Measurements from ENCODE around the gene OR5K1. TPM values are rescaled to one million over a fixed set of nuclear protein-coding genes. Genes with fewer than 3 reads are reported as not detected.

The OR5K1 gene
- total RNA-seq, 2 experiments from 2014 or later: not detected

DNA sequence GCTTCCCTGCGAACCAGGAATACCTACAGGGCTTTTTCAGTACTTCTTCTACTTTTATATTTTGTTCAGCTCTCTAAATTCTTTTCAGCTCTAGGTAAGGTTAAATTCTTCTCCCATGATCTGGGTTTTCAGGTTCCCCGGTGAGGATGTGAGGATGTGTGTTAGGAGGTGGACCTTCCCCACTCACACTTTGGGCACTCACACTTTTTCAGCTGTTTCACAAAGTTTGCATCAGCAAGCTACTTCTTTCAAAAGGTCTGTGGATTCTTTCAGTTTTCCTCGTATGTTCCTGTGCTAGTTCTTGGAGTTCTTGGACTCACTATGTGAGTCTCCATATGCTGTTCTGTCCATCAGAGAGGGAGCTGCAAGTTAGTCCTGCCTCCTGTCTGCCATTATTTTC is 20.6 kb downstream of the OR5K1 start:
- peaks cover 18% of the 10 kb centered on the region for H3K27me3 Mint-ChIP-seq (ENCODE audit: low read depth)
- CTCF ChIA-PET: interaction anchor here (0.6 kb wide), 1 partner anchor 27 kb away, joined by 3 read pairs; no protein-coding TSS in a partner anchor
- peaks cover 40% of the 10 kb centered on the region for H3K9me3 Mint-ChIP-seq
- intact Hi-C loops (cut with micrococcal nuclease): no loop called here
- DNase-seq: no peak
- H3K4me1 Mint-ChIP-seq (ENCODE audit: low read depth): no peaks in the 10 kb centered on the region
- no peak overlapping the region for H3K27ac Mint-ChIP-seq
- H3K36me3 Mint-ChIP-seq (ENCODE audit: low read depth): peaks cover 6% of the 10 kb centered on the region
- no peak overlapping the region for H3K4me3 Mint-ChIP-seq

GRCh38 chr3:98497381-98497780 is 34.4 kb downstream of the OR5K1 start, which contains the start of gene OR5K2:
OR5K2 (plus strand) TSS chr3:98497681; CDS start chr3:98497681, 0 bp downstream.
- intact Hi-C loops (cut with micrococcal nuclease): no loop called here
- Mint-ChIP-seq H3K27me3 (ENCODE audit: low read depth) (no peaks in the 10 kb centered on the region), H3K4me1 (ENCODE audit: low read depth) (no peaks in the 10 kb centered on the region), H3K4me3 (no peak within 1 kb of the TSS), H3K27ac (no peak within 1 kb of the TSS), H3K36me3 (ENCODE audit: low read depth) (no peaks in the 10 kb centered on the region), H3K9me3 (no peaks in the 10 kb centered on the region)
- DNase-seq: no peak
- CTCF ChIA-PET: no interaction called here

DNA sequence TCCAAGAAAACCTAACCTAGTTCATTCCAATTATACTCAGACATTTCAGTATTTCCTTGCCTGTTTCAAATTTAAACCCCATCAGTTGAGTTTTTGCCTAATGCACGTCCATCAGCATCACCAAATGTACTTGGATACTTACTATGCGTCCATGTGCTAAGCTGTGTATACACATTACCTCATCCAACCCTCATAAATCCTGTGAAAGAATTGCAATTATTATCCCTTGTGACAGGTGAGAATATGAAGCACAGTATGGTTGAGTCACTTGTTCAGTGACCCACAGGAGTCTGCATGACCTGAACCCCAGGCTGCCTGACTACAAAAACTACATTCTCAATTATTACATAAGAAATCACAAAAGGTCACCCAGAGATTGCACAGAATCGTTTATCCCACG is 37.0 kb downstream of the OR5K1 start:
- no peak for DNase-seq
- H3K27ac Mint-ChIP-seq: no peak overlapping the region
- no peaks in the 10 kb centered on the region for H3K9me3 Mint-ChIP-seq
- CTCF ChIA-PET: no interaction called here
- intact Hi-C loops (cut with micrococcal nuclease): no loop called here
- no peaks in the 10 kb centered on the region for H3K4me1 Mint-ChIP-seq (ENCODE audit: low read depth)
- H3K4me3 Mint-ChIP-seq: no peak overlapping the region
- no peaks in the 10 kb centered on the region for H3K36me3 Mint-ChIP-seq (ENCODE audit: low read depth)
- no peaks in the 10 kb centered on the region for H3K27me3 Mint-ChIP-seq (ENCODE audit: low read depth)

DNA sequence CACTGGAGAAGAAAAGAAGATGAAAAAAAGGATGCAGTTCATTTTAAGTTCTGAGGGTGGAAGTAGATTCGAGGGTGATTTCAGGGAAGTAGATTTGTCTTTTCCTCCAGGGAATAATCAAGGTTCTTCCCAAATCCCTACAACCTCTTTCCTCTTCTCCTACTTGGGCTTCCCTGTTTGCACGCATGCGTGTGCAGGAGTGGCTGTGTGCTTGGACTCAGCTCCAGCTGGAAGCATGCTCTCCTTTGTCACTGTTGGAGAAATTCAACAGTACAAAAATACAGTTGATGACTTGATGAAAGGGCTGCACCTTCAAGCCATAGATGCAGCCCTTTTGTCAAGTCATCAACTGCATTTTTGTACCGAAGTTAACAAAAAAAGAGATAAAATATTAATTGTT is 38.3 kb downstream of the OR5K1 start:
- H3K4me3 Mint-ChIP-seq: no peak overlapping the region
- no peak overlapping the region for H3K27ac Mint-ChIP-seq

GRCh38 chr3:98501863-98502576 is 39.0 kb downstream of the OR5K1 start:
- H3K27me3 Mint-ChIP-seq (ENCODE audit: low read depth): no peaks in the 10 kb centered on the region
- DNase-seq: no peak
- no peaks in the 10 kb centered on the region for H3K9me3 Mint-ChIP-seq
- CTCF ChIA-PET: interaction anchor here (0.7 to 1.3 kb wide), 2 partner anchors 41 to 88 kb away, joined by 3 read pairs; no protein-coding TSS in a partner anchor
- H3K27ac Mint-ChIP-seq: no peak overlapping the region
- no peaks in the 10 kb centered on the region for H3K4me1 Mint-ChIP-seq (ENCODE audit: low read depth)
- no peak overlapping the region for H3K4me3 Mint-ChIP-seq
- peaks cover 6% of the 10 kb centered on the region for H3K36me3 Mint-ChIP-seq (ENCODE audit: low read depth)
- intact Hi-C loops (cut with micrococcal nuclease): no loop called here

More for the DNA sequence above, 38.3 kb downstream of the OR5K1 start:
- DNase-seq: no peak
- no peaks in the 10 kb centered on the region for H3K27me3 Mint-ChIP-seq (ENCODE audit: low read depth)
- H3K4me1 Mint-ChIP-seq (ENCODE audit: low read depth): no peaks in the 10 kb centered on the region
- H3K36me3 Mint-ChIP-seq (ENCODE audit: low read depth): peaks cover 3% of the 10 kb centered on the region
- CTCF ChIA-PET: no interaction called here
- H3K9me3 Mint-ChIP-seq: no peaks in the 10 kb centered on the region
- intact Hi-C loops (cut with micrococcal nuclease): no loop called here

- Mint-ChIP-seq H3K27ac (no peak overlapping the region), H3K36me3 (ENCODE audit: low read depth) (peaks cover 18% of the 10 kb centered on the region), H3K27me3 (ENCODE audit: low read depth) (no peaks in the 10 kb centered on the region), H3K4me3 (no peak overlapping the region), H3K9me3 (no peaks in the 10 kb centered on the region), H3K4me1 (ENCODE audit: low read depth) (peaks cover 3% of the 10 kb centered on the region)
- CTCF ChIA-PET: no interaction called here
- no peak for DNase-seq
- intact Hi-C loops (cut with micrococcal nuclease): no loop called here
Observed at GRCh38 chr3:98504539-98504938, 41.5 kb downstream of the OR5K1 start.

DNA sequence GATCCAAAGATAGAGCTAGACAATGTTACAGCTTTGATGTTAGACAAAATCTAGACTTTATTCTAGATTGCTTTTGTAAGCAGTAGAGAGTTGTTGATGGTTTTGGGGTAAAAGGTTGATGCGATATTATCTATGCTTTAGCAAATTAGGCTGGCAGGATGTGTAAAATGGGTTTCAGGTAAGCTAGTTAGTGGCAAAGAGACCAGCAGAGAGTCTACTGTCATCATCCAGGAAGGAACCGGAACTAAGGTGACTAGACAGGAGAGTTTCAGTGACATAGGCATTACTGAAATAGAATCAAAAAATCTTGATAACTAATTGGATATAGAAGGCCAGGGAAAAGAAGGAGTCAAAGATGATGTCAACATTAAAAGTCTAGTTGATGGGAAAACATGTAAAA is 45.6 kb downstream of the OR5K1 start:
- intact Hi-C loops (cut with micrococcal nuclease): no loop called here
- Mint-ChIP-seq H3K4me1 (ENCODE audit: low read depth) (peaks cover 3% of the 10 kb centered on the region), H3K27ac (no peak overlapping the region), H3K27me3 (ENCODE audit: low read depth) (no peaks in the 10 kb centered on the region), H3K9me3 (no peaks in the 10 kb centered on the region), H3K4me3 (no peak overlapping the region), H3K36me3 (ENCODE audit: low read depth) (peaks cover 27% of the 10 kb centered on the region)
- DNase-seq: no peak
- CTCF ChIA-PET: no interaction called here

DNA sequence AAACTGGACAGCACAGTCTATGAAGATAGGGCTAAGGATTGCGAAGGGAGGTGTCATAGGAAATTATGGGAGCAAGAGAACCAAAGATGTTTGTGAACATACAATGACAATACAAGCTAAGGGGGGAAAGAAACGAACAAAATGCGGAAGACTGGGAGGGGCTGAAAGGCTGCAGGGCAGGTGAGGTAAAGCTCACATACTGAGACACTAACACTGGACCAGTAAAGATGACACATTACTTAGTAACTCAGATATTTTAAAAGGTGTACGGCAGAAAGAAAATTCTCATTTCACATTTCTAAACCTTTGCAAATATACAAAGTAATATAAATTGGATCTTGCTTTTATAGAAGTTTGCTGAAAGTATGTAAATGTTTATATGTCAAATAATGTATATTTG is 49.6 kb downstream of the OR5K1 start:
- peaks cover 8% of the 10 kb centered on the region for H3K4me1 Mint-ChIP-seq (ENCODE audit: low read depth)
- peaks cover 35% of the 10 kb centered on the region for H3K36me3 Mint-ChIP-seq (ENCODE audit: low read depth)

DNA sequence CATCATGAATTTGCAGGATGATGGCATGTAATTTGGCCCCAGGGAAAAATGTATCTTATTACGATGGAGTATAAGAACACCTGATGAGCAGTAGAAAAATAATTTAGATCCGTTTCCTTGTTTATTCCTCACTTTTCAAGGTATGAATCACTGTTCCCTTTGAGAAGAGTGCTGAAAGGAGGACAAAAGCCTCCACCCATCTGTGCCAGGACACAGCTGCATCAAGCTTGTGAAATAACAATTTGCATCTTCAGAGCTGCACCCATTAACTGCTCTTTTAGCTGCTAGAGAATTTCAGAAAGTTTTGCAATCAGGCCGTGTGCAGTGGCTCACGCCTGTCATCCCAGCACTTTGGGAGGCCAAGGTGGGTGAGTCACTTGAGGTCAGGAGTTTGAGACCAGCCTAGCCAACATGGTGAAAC is 50.1 kb downstream of the OR5K1 start:
- no peaks in the 10 kb centered on the region for H3K9me3 Mint-ChIP-seq
- no peak overlapping the region for H3K27ac Mint-ChIP-seq
- H3K27me3 Mint-ChIP-seq (ENCODE audit: low read depth): no peaks in the 10 kb centered on the region
- H3K36me3 Mint-ChIP-seq (ENCODE audit: low read depth): peaks cover 34% of the 10 kb centered on the region
- CTCF ChIA-PET: interaction anchor here (1.2 kb wide), 1 partner anchor 61 kb away, joined by 4 read pairs; no protein-coding TSS in a partner anchor
- no peak for DNase-seq
- H3K4me3 Mint-ChIP-seq: no peak overlapping the region
- H3K4me1 Mint-ChIP-seq (ENCODE audit: low read depth): peaks cover 9% of the 10 kb centered on the region
- intact Hi-C loops (cut with micrococcal nuclease): no loop called here

More for the DNA sequence above, 49.6 kb downstream of the OR5K1 start:
- no peaks in the 10 kb centered on the region for H3K27me3 Mint-ChIP-seq (ENCODE audit: low read depth)
- H3K9me3 Mint-ChIP-seq: no peaks in the 10 kb centered on the region
- H3K4me3 Mint-ChIP-seq: no peak overlapping the region
- CTCF ChIA-PET: interaction anchor here (1.2 kb wide), 1 partner anchor 61 kb away, joined by 4 read pairs; no protein-coding TSS in a partner anchor
- intact Hi-C loops (cut with micrococcal nuclease): no loop called here
- H3K27ac Mint-ChIP-seq: no peak overlapping the region
- DNase-seq: no peak

DNA sequence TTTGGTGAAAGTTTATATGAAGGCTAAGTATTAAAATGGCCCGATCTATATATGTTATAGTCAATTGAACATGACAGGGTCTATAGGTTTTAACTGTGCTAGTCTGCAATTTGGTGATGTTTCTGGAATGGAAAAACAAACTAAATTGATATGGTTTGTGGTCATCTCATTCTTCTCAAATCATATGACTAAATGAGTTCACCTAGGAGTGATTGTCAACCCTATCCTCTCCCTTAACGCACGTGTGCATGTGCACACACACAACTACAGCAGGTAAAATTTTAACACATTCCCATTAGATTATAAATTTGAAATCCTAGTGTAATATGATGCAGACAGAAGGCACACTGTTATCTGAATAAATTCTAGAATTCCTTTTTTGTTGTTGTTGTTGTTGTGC is 50.7 kb downstream of the OR5K1 start:
- Mint-ChIP-seq H3K4me1 (ENCODE audit: low read depth) (peaks cover 13% of the 10 kb centered on the region), H3K4me3 (no peak overlapping the region), H3K36me3 (ENCODE audit: low read depth) (peaks cover 31% of the 10 kb centered on the region), H3K9me3 (no peaks in the 10 kb centered on the region), H3K27me3 (ENCODE audit: low read depth) (no peaks in the 10 kb centered on the region), H3K27ac (no peak overlapping the region)
- no peak for DNase-seq
- CTCF ChIA-PET: interaction anchor here (0.6 to 1.2 kb wide), 4 partner anchors 24 to 79 kb away, joined by 3 to 4 read pairs (median 3); no protein-coding TSS in a partner anchor
- intact Hi-C loops (cut with micrococcal nuclease): no loop called here

DNA sequence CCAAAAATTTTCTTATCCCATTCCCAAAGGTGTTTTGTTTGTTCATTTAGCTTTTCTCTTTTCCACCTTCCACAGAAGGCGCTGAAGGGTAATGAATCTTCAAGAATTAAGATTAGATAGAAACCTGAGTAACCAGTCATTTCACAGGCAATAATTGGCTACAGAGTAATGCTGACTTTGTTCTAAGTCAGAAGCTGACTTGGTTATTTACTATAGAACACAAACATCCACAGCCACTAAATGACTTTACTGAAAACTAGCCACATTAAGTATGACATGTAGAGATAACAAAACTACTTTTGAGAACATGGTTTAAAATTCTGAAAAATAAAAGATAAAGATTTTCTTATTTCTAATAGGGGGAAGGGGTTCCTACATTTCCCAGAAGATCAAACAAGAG is 51.9 kb downstream of the OR5K1 start:
- Mint-ChIP-seq H3K27me3 (ENCODE audit: low read depth) (no peaks in the 10 kb centered on the region), H3K4me3 (no peak overlapping the region), H3K27ac (no peak overlapping the region), H3K36me3 (ENCODE audit: low read depth) (peaks cover 36% of the 10 kb centered on the region), H3K4me1 (ENCODE audit: low read depth) (peaks cover 25% of the 10 kb centered on the region), H3K9me3 (no peaks in the 10 kb centered on the region)
- no peak for DNase-seq
- intact Hi-C loops (cut with micrococcal nuclease): no loop called here
- CTCF ChIA-PET: no interaction called here

GRCh38 chr3:98518816-98519215 is 55.8 kb downstream of the OR5K1 start:
- Mint-ChIP-seq H3K27ac (no peak overlapping the region), H3K27me3 (ENCODE audit: low read depth) (no peaks in the 10 kb centered on the region), H3K4me1 (ENCODE audit: low read depth) (peaks cover 48% of the 10 kb centered on the region), H3K36me3 (ENCODE audit: low read depth) (peaks cover 38% of the 10 kb centered on the region), H3K9me3 (no peaks in the 10 kb centered on the region), H3K4me3 (no peak overlapping the region)
- DNase-seq: no peak
- CTCF ChIA-PET: interaction anchor here (1.2 kb wide), 1 partner anchor 54 kb away, joined by 3 read pairs; no protein-coding TSS in a partner anchor
- intact Hi-C loops (cut with micrococcal nuclease): loop anchor here (1.0 kb wide), 1 partner anchor 46 kb away; no protein-coding TSS in a partner anchor

DNA sequence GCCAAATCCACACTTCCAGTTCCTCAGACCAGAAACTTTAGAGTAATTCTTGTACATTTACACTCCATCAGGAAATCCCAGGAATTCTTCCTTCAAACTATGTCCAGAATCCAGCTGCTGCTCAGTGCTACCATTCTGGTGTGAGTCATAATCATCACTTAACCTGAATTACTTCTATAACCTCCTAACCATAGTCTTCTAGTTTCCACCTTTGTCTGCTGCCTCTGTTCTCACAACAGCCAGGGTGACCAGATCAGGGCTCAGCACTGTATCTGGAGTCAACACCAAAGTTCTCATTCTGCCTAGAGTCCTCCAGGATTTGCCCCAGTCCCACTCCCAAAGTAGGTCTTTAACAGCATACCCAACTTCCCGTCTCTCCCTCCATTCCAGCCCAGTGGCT is 56.4 kb downstream of the OR5K1 start:
- H3K36me3 Mint-ChIP-seq (ENCODE audit: low read depth): peaks cover 38% of the 10 kb centered on the region
- H3K27ac Mint-ChIP-seq: peak overlapping the region; percentile 34
- DNase-seq: no peak
- no peaks in the 10 kb centered on the region for H3K9me3 Mint-ChIP-seq
- intact Hi-C loops (cut with micrococcal nuclease): loop anchor here (1.0 kb wide), 1 partner anchor 46 kb away; no protein-coding TSS in a partner anchor
- H3K27me3 Mint-ChIP-seq (ENCODE audit: low read depth): no peaks in the 10 kb centered on the region
- peak overlapping the region; percentile 37 for H3K4me3 Mint-ChIP-seq
- peaks cover 48% of the 10 kb centered on the region for H3K4me1 Mint-ChIP-seq (ENCODE audit: low read depth)
- CTCF ChIA-PET: interaction anchor here (1.2 kb wide), 1 partner anchor 53 kb away, joined by 3 read pairs; no protein-coding TSS in a partner anchor
